HEK293T (cell line): ENCODE measurements around the gene NDUFA9.

ENCODE experiments used
- BHLHE40 ChIP-seq: fragments of 450-650 bp; IDR thresholded peaks from 2 replicates; pipeline ENCODE4 v1.6.1; 2016; ENCODE audit warnings: mild to moderate bottlenecking, moderate library complexity, borderline replicate concordance
- FOXM1 ChIP-seq: fragments of 450-650 bp; IDR thresholded peaks from 2 replicates; pipeline ENCODE4 v1.6.1; 2017; ENCODE audit warnings: mild to moderate bottlenecking, borderline replicate concordance
- LEF1 ChIP-seq: fragments of 450-650 bp; IDR thresholded peaks from 2 replicates; pipeline ENCODE4 v1.6.1; 2017; ENCODE audit warnings: mild to moderate bottlenecking, borderline replicate concordance
- PKNOX1 ChIP-seq: fragments of 450-650 bp; IDR thresholded peaks from 2 replicates; pipeline ENCODE4 v1.6.1; 2016
- SP1 ChIP-seq: fragments of 450-650 bp; IDR thresholded peaks from 2 replicates; pipeline ENCODE4 v1.6.1; 2017
- SUZ12 ChIP-seq: fragments of 450-650 bp; IDR thresholded peaks from 2 replicates; pipeline ENCODE4 v1.6.1; 2016; ENCODE audit warnings: mild to moderate bottlenecking
- TARDBP ChIP-seq: fragments of 450-650 bp; IDR thresholded peaks from 2 replicates; pipeline ENCODE4 v1.6.1; 2016

GRCh38 chr12:4665236-4665635 lies 16.3 kb downstream of the NDUFA9 start:
- no peak for TF ChIP-seq SP1
- no peak for TF ChIP-seq PKNOX1
- no peak for TF ChIP-seq BHLHE40
- no peak for TF ChIP-seq FOXM1
- TF ChIP-seq TARDBP: no peak
- no peak for TF ChIP-seq LEF1
- TF ChIP-seq SUZ12: no peak
